VCaP (cell line): ENCODE results near the gene CCSAP.

ENCODE experiments used
- H3K27ac ChIP-seq: fragments of 450-650 bp; 2 replicates; pipeline ENCODE4 v1.5.1; 2017
- CTCF ChIP-seq: fragments of 450-650 bp; conservative IDR thresholded peaks from 2 replicates; pipeline ENCODE4 v1.5.1; 2017; ENCODE audit warnings: mild to moderate bottlenecking, moderate library complexity

The CCSAP gene

DNA sequence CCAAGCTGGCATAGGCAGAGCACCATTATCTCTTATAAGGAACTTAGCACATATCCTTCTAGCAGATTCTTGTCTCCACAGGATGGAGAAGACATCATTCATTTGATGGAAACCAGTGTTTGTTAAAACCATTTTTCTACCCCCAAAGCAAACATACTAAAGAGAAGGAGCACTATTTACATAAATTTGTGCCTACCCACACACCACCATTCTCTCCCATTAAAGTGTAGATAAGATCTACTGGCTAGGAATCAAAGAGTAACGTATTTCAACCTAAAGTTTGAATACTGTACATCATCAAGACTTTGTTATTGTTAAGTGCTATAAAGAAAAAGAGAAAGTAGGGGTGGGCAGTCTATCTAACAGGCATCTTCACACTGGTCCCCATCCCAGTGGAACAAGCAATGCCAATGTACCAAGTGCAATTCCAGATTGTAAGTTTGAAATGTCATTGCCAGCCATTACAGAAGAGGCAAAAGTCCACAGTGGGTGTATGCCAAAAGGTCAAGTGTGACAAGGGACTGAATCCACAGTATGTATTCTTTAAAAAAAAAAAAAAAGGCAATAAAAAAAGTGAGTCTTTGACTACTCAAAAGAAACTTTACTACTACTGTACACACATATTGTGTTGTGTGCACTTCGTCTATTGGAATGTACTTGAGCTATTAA, 18.8 kb downstream of the CCSAP start:
- H3K27ac ChIP-seq, result no peak overlapping the region
- TF ChIP-seq CTCF, result no peak

GRCh38 chr1:229323201-229323600, 19.6 kb downstream of the CCSAP start:
- TF ChIP-seq CTCF, result no peak
- H3K27ac ChIP-seq, result no peak overlapping the region

- TF ChIP-seq CTCF, result no peak
- no peak overlapping the region for H3K27ac ChIP-seq
Observed at GRCh38 chr1:229319487-229319886, 23.4 kb downstream of the CCSAP start.

DNA sequence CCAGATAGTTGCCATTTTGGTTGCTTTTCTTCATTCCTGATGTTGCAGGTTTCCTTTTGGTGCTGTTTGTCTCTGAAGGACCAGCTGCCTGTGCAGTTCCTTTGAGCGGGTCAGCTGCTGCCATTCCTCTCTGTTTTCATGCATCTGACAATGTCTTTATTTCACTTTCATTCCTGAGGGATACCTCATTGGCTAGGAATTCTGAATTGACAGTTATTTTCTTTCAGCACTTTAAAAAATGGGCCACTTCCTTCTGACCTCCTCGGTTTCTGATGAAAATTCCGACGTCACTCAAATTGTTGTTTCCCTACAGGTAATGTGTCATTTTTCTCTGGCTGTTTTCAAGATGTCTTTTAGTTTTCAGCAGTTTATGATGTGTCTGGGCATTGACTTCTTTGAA, 24.8 kb downstream of the CCSAP start:
- no peak overlapping the region for H3K27ac ChIP-seq
- no peak for TF ChIP-seq CTCF

GRCh38 chr1:229316166-229316565, 26.7 kb downstream of the CCSAP start:
- TF ChIP-seq CTCF, result no peak
- no peak overlapping the region for H3K27ac ChIP-seq

DNA sequence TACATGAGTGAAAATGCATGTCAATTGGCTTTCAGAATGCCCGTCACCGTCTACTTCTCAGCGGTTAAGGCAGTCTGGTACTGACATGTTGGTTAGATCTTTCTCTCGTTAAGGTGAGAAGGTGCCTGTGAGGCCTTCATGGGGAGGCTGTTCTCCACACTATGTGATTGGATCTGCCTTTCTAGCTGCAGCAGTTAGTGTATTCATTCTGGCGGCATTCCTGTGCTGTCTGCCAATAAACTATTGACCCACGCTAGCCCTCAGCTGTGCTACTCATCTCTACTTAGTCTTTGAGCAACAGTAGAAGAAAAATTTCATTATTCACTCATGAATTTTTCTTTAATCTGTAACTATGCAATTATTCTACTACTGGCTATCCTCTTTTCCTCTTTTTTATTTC, 32.0 kb downstream of the CCSAP start:
- TF ChIP-seq CTCF, result no peak

GRCh38 chr1:229309684-229310083, 33.2 kb downstream of the CCSAP start:
- TF ChIP-seq CTCF, result no peak
- H3K27ac ChIP-seq, result no peak overlapping the region

More for the DNA sequence above, 32.0 kb downstream of the CCSAP start:
- no peak overlapping the region for H3K27ac ChIP-seq
